Keratinocyte (primary cell): ENCODE data around the gene CSF3. TPM values are rescaled to one million over a fixed set of nuclear protein-coding genes. Genes with fewer than 3 reads are reported as not detected.

Experiments used
- DNase-seq: peaks from one replicate; pipeline ENCODE4 v3.0.0-alpha.2; 2011; ENCODE audit warnings: low read depth, missing footprints, low spot score
- FAIRE-seq: peaks from 2 replicates; lab custom pipeline; 2011; peaks lifted over from hg19 to GRCh38; lab: Jason Lieb, UNC
- H2AFZ ChIP-seq: 2 replicates; pipeline ENCODE4 v1.6.0; 2012; ENCODE audit warnings: low read length, control low read depth, inconsistent platforms; ENCODE audit not compliant: control insufficient read depth
- H3K27ac ChIP-seq: 2 replicates; pipeline ENCODE4 v1.5.1; 2011; ENCODE audit warnings: low read length; ENCODE audit not compliant: control insufficient read depth, insufficient read depth
- H3K27me3 ChIP-seq: 3 replicates; pipeline ENCODE4 v1.6.0; 2011; ENCODE audit warnings: low read length; ENCODE audit not compliant: control insufficient read depth, insufficient read depth; ENCODE audit errors: extremely low read depth
- H3K36me3 ChIP-seq, 2 experiments: 2 replicates in 1 of 2; 3 replicates in 1 of 2; pipeline ENCODE4 v1.5.1; 2011; ENCODE audit warnings: low read length in 2 of 2, mild to moderate bottlenecking in 1 of 2; ENCODE audit not compliant: control insufficient read depth in 2 of 2, insufficient read depth in 2 of 2; ENCODE audit errors: extremely low read depth in 1 of 2
- H3K4me1 ChIP-seq: 3 replicates; pipeline ENCODE4 v1.5.1; 2011; ENCODE audit warnings: low read length; ENCODE audit not compliant: control insufficient read depth, insufficient read depth; ENCODE audit errors: extremely low read depth
- H3K4me2 ChIP-seq: 3 replicates; pipeline ENCODE4 v1.6.0; 2011; ENCODE audit warnings: low read depth, low read length; ENCODE audit not compliant: control insufficient read depth, insufficient read depth; ENCODE audit errors: extremely low read depth
- H3K4me3 ChIP-seq, 3 experiments: fragments of 200-600 bp in 1 of 3; sonication (generic) in 1 of 3; 2 replicates in 2 of 3; 3 replicates in 1 of 3; pipeline ENCODE4 v1.5.1; 2011 to 2016; ENCODE audit warnings: low read length in 3 of 3, mild to moderate bottlenecking in 3 of 3, control low read depth in 2 of 3, inconsistent platforms in 1 of 3, low read depth in 1 of 3, mixed read lengths in 1 of 3, mixed run types in 1 of 3, moderate library complexity in 1 of 3; ENCODE audit not compliant: control insufficient read depth in 2 of 3, insufficient read depth in 2 of 3; ENCODE audit errors: extremely low read depth in 1 of 3
- H3K79me2 ChIP-seq: 2 replicates; pipeline ENCODE4 v1.6.0; 2012; ENCODE audit warnings: low read length; ENCODE audit not compliant: control insufficient read depth, insufficient read depth
- H3K9ac ChIP-seq: 3 replicates; pipeline ENCODE4 v1.6.0; 2011; ENCODE audit warnings: low read length; ENCODE audit not compliant: control insufficient read depth, insufficient read depth; ENCODE audit errors: extremely low read depth
- H3K9me1 ChIP-seq: 3 replicates; pipeline ENCODE4 v1.6.0; 2011; ENCODE audit warnings: low read length; ENCODE audit not compliant: control insufficient read depth, insufficient read depth; ENCODE audit errors: extremely low read depth
- H3K9me3 ChIP-seq: 2 replicates; pipeline ENCODE4 v1.5.1; 2012; ENCODE audit warnings: low read depth, low read length; ENCODE audit not compliant: control insufficient read depth
- H4K20me1 ChIP-seq: 3 replicates; pipeline ENCODE4 v1.6.0; 2011; ENCODE audit warnings: low read length; ENCODE audit not compliant: control insufficient read depth, insufficient read depth; ENCODE audit errors: extremely low read depth
- EZH2 ChIP-seq: IDR thresholded peaks from one replicate; pipeline ENCODE4 v1.6.1; 2012; ENCODE audit warnings: inconsistent platforms, mild to moderate bottlenecking, low read length, moderate library complexity
- dilution Hi-C: fragments of 300-500 bp; cut with MboI; formaldehyde crosslinking; loops from one replicate; pipeline ENCODE4 v1.7.0; 2020; ENCODE audit warnings: low sequenced_read_pairs; ENCODE audit not compliant: extremely low pct_ligation_motif_present
- polyA plus RNA-seq, 5 experiments: library from polyadenylated mRNA; depleted of rRNA in 3 of 5; stranded (reverse) in 3 of 5; stranded (forward) in 1 of 5; unstranded in 1 of 5; fragments of >200 nt; gene quantifications; 1 replicate in 1 of 5; 2 replicates in 3 of 5; 3 replicates in 1 of 5; pipeline versions ENCODE4 v1.2.1 to v1.2.3, GENCODE V29; 2011 to 2012; ENCODE audit warnings: missing spikeins in 2 of 5, low read depth in 1 of 5, low replicate concordance in 1 of 5
- TF ChIP-seq, protein P1 (sequence below), 3 experiments: IDR thresholded peaks in 1 of 3; conservative IDR thresholded peaks in 1 of 3; optimal IDR thresholded peaks in 1 of 3; 2 replicates in 2 of 3; 3 replicates in 1 of 3; pipeline versions ENCODE3 to v1.5.1; 2011; ENCODE audit warnings: low read length in 3 of 3, mild to moderate bottlenecking in 3 of 3, moderate library complexity in 2 of 3, control low read depth in 1 of 3, inconsistent platforms in 1 of 3; ENCODE audit not compliant: insufficient read depth in 2 of 3; ENCODE audit errors: extremely low read depth in 1 of 3

CSF3 gene
- polyA plus RNA-seq, 1 donor (not counting 4 experiments of a cell fraction or from before 2014, with no cell fraction given), result 0.76 TPM

DNA sequence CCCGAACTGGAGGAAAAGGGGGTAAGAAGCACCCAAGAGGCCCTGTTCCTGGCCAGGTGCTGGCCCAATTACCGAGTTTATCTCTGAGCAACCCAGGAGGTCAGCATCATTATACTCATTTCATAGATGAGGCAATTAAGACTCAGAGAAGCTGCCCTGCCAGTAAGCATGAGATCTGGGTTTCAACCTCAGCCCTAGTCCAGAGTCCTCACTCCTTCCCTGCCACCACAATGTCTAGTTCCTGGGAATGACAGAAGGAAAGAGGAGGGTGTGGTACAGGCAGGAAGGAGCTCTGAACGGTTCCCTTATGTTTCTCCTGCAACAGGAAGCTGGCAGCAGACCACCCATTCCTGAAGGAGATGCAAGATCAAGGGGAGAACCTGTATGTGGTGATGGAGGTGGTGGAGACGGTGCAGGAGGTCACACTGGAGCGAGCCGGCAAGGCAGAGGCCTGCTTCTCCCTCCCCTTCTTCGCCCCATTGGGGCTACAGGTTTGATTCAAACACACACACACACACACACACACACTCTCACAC lies 45.0 kb upstream of the CSF3 start:
- Histone ChIP-seq H3K79me2 (no peaks in the 10 kb centered on the region), H3K27ac (no peak overlapping the region), H3K36me3 (no peaks in the 10 kb centered on the region), H3K9me3 (no peaks in the 10 kb centered on the region), H3K4me2 (no peak overlapping the region), H3K4me3 (no peak overlapping the region), H4K20me1 (no peaks in the 10 kb centered on the region), H3K9ac (no peak overlapping the region), H3K9me1 (no peaks in the 10 kb centered on the region), H3K4me1 (peaks cover 19% of the 10 kb centered on the region), H3K27me3 (no peaks in the 10 kb centered on the region), H2AFZ (no peak overlapping the region)
- DNase-seq, result no peak
- dilution Hi-C loops, result no loop called here
- FAIRE-seq, result no peak
- TF ChIP-seq EZH2, result no peak
- TF ChIP-seq, protein P1, sequence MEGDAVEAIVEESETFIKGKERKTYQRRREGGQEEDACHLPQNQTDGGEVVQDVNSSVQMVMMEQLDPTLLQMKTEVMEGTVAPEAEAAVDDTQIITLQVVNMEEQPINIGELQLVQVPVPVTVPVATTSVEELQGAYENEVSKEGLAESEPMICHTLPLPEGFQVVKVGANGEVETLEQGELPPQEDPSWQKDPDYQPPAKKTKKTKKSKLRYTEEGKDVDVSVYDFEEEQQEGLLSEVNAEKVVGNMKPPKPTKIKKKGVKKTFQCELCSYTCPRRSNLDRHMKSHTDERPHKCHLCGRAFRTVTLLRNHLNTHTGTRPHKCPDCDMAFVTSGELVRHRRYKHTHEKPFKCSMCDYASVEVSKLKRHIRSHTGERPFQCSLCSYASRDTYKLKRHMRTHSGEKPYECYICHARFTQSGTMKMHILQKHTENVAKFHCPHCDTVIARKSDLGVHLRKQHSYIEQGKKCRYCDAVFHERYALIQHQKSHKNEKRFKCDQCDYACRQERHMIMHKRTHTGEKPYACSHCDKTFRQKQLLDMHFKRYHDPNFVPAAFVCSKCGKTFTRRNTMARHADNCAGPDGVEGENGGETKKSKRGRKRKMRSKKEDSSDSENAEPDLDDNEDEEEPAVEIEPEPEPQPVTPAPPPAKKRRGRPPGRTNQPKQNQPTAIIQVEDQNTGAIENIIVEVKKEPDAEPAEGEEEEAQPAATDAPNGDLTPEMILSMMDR (optimal IDR thresholded peaks at IDR 0.05 in 1 of 3, IDR thresholded peaks at IDR 0.05 in 1 of 3, conservative IDR thresholded peaks at IDR 0.05 in 1 of 3; ENCODE audit: extremely low read depth in 1 of 3, insufficient read depth in 2 of 3, low read length in 3 of 3), result no peak

DNA sequence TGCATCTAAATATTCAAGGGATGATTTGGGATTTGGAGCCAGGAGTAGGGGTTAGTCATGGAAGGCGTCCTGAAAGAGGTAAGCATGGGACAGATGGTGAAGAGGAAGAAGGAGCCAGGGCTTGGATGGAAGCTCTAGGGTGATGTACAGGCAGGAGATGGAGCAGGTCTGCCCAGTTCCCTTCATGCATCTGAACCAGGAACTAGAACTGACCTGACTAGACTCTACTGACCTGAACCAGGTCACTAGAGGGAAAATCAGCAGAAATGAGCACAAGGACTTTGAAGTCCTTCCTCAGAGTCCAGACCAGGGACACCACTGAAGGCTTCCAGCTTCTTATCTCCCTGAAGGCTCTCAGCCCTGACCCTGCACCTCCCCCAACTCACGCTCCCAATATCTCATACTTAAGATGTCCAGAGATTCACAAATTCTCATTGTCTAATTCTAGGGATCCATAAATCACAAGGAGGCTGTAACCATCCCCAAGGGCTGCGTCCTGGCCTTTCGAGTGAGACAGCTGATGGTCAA lies 44.1 kb upstream of the CSF3 start:
- Histone ChIP-seq H3K9me1 (no peaks in the 10 kb centered on the region), H3K4me2 (no peak overlapping the region), H3K9ac (no peak overlapping the region), H3K36me3 (no peaks in the 10 kb centered on the region), H4K20me1 (no peaks in the 10 kb centered on the region), H2AFZ (no peak overlapping the region), H3K79me2 (no peaks in the 10 kb centered on the region), H3K27me3 (no peaks in the 10 kb centered on the region), H3K9me3 (no peaks in the 10 kb centered on the region), H3K27ac (no peak overlapping the region), H3K4me1 (peaks cover 19% of the 10 kb centered on the region), H3K4me3 (no peak overlapping the region)
- TF ChIP-seq, protein P1 (optimal IDR thresholded peaks at IDR 0.05 in 1 of 3, IDR thresholded peaks at IDR 0.05 in 1 of 3, conservative IDR thresholded peaks at IDR 0.05 in 1 of 3; ENCODE audit: extremely low read depth in 1 of 3, insufficient read depth in 2 of 3, low read length in 3 of 3), result no peak
- no peak for TF ChIP-seq EZH2
- no peak for FAIRE-seq
- dilution Hi-C loops, result no loop called here
- DNase-seq, result no peak
